IPS-18a (cell line): ENCODE data around the gene S100B.
"Not testable (repeated sequence)": the region's sequence is repeated elsewhere in the genome, so short reads cannot be mapped to it uniquely, and the experiment has no call there.

Source experiments
- H3K27ac ChIP-seq: one replicate; pipeline ENCODE4 v1.5.1; 2013; ENCODE audit warnings: low read length
- H3K27me3 ChIP-seq: one replicate; pipeline ENCODE4 v1.6.1; 2013; ENCODE audit warnings: mild to moderate bottlenecking, low read length; ENCODE audit not compliant: control insufficient read depth, insufficient read depth
- H3K36me3 ChIP-seq: one replicate; pipeline ENCODE4 v1.6.1; 2013; ENCODE audit warnings: low read depth, low read length; ENCODE audit not compliant: control insufficient read depth
- H3K4me1 ChIP-seq: one replicate; pipeline ENCODE4 v1.6.1; 2013; ENCODE audit warnings: low read depth, low read length; ENCODE audit not compliant: control insufficient read depth
- H3K4me3 ChIP-seq: one replicate; pipeline ENCODE4 v1.5.1; 2013; ENCODE audit warnings: low read length
- H3K9ac ChIP-seq: one replicate; pipeline ENCODE4 v1.6.1; 2013; ENCODE audit warnings: mild to moderate bottlenecking, low read length, moderate library complexity
- H3K9me3 ChIP-seq: one replicate; pipeline ENCODE4 v1.6.1; 2013; ENCODE audit warnings: low read depth, low read length; ENCODE audit not compliant: control insufficient read depth

Gene S100B

GRCh38 chr21:46597896-46598343 is 7.0 kb downstream of the S100B start:
- Histone ChIP-seq H3K27me3 (no peaks in the 10 kb centered on the region), H3K9me3 (peaks cover 9% of the 10 kb centered on the region)

GRCh38 chr21:46597031-46597430 is 7.9 kb downstream of the S100B start:
- no peaks in the 10 kb centered on the region for H3K36me3 ChIP-seq
- H3K4me1 ChIP-seq = peaks cover 5% of the 10 kb centered on the region
- no peaks in the 10 kb centered on the region for H3K27me3 ChIP-seq
- H3K9ac ChIP-seq = no peak overlapping the region
- no peak overlapping the region for H3K4me3 ChIP-seq
- no peak overlapping the region for H3K27ac ChIP-seq
- peaks cover 9% of the 10 kb centered on the region for H3K9me3 ChIP-seq

More at GRCh38 chr21:46597896-46598343, 7.0 kb downstream of the S100B start:
- Histone ChIP-seq H3K27ac (no peak overlapping the region), H3K4me1 (peaks cover 9% of the 10 kb centered on the region), H3K9ac (no peak overlapping the region), H3K4me3 (no peak overlapping the region), H3K36me3 (no peaks in the 10 kb centered on the region)

DNA sequence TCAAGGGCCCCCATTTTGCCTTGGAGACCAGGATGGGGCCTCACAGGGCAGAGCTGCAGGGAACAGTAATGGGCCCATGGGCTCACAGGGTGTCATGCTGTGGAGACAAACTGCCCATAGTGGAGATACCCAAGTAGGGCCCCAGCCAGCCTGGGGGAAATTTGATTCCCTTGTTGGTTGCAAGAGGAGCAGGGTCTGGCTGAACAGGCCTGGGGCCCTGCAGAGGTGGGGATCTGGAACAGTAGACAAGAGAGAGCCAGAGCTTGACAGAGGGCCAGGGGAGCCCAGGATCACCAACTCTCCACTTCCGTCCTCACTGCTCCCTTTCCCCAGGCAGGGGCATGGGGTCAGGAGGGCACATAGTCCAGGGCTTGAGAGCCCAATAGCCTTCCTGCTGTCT is 8.7 kb downstream of the S100B start:
- H3K36me3 ChIP-seq = no peaks in the 10 kb centered on the region

DNA sequence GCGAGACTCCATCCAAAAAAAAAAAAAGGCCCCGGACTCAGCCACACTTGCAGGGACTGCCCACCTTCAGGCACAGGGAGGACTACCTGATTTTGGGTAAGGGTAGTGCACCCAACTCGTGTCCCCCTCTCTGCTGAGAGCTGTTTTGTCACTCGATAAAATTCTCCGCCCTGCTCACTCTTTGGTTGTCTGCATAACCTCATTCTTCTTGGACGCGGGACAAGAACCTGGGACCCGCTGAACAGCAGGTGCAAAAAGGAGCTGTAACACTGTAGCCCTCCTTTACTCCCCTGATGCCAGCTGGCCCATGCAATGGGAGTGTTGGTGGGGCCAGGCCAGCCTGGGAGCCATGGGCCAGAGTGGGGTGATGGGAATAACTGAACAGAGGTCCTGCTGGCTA is 10.6 kb downstream of the S100B start:
- Histone ChIP-seq H3K27me3 (no peaks in the 10 kb centered on the region), H3K4me1 (peaks cover 4% of the 10 kb centered on the region), H3K9me3 (peaks cover 9% of the 10 kb centered on the region), H3K4me3 (no peak overlapping the region), H3K9ac (no peak overlapping the region), H3K36me3 (no peaks in the 10 kb centered on the region), H3K27ac (no peak overlapping the region)

More for the DNA sequence above, 8.7 kb downstream of the S100B start:
- no peak overlapping the region for H3K27ac ChIP-seq
- H3K4me3 ChIP-seq = no peak overlapping the region
- peaks cover 9% of the 10 kb centered on the region for H3K9me3 ChIP-seq
- no peak overlapping the region for H3K9ac ChIP-seq
- peaks cover 5% of the 10 kb centered on the region for H3K4me1 ChIP-seq
- no peaks in the 10 kb centered on the region for H3K27me3 ChIP-seq

DNA sequence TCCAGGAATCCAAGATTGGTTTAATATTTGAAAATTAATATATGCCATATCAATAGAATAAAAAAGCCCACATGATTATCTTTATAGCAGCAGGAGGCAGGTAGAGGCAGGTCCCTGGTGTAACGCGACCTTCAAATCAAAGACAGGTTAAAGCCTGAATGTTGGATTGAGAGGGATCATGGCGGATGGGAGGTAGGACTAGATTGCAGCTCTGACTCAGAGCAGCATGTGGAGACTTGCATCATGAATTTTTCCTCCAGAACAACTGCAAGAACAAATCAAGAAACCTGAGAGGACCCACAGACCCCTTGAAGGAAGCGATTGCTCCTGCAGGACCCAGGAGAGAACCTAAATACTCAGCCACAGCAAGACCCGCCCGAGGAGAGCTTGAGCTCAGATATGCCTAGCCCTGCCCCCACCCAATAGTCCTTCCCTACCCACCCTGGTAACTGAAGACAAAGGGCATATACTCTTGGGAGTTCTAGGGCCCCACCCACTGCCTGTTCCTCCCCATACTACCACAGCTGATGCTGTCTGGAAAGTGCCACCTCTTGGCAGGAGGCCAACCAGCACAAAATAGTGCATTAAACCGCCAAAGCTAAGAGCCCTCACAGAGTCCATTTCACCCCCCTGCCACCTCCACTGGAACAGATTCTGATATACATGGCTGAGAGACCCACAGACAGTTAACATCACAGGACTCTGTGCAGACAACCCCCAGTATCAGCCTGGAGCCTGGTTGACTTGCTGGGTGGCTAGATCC is 19.5 kb downstream of the S100B start:
- H3K4me3 ChIP-seq = no peak overlapping the region
- no peaks in the 10 kb centered on the region for H3K4me1 ChIP-seq
- peaks cover 27% of the 10 kb centered on the region for H3K9me3 ChIP-seq
- no peaks in the 10 kb centered on the region for H3K27me3 ChIP-seq
- H3K36me3 ChIP-seq = no peaks in the 10 kb centered on the region
- H3K9ac ChIP-seq = no peak overlapping the region
- no peak overlapping the region for H3K27ac ChIP-seq

DNA sequence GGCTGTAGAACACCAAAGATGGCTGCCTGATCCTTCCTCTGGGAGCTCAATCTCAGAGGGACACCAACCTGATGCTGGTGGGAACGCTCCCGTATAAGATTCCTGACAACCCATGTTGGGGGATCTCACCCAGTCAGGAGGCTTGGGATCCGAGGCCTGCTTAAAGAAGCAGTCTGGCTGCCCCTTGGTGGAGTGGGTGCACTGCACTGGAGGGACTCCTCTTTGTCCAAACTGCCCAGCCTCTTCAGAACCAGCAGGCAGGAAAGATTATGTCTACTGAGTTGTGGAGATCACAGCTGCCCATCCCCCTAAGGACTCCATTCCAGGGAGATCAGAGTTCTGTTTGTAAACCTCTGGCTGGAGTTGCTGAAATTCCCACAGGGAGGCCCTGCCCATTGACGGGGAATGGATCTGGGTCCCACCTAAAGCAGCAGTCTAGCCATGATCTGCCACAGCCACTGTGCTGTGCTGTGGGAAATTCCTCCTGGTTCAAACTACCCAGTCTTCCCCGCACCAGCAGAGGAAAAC is 23.0 kb downstream of the S100B start:
- H3K4me3 ChIP-seq = no peak overlapping the region
- no peak overlapping the region for H3K9ac ChIP-seq
- no peak overlapping the region for H3K27ac ChIP-seq
- no peaks in the 10 kb centered on the region for H3K4me1 ChIP-seq
- H3K27me3 ChIP-seq = no peaks in the 10 kb centered on the region
- H3K36me3 ChIP-seq = no peaks in the 10 kb centered on the region
- H3K9me3 ChIP-seq = peaks cover 27% of the 10 kb centered on the region

DNA sequence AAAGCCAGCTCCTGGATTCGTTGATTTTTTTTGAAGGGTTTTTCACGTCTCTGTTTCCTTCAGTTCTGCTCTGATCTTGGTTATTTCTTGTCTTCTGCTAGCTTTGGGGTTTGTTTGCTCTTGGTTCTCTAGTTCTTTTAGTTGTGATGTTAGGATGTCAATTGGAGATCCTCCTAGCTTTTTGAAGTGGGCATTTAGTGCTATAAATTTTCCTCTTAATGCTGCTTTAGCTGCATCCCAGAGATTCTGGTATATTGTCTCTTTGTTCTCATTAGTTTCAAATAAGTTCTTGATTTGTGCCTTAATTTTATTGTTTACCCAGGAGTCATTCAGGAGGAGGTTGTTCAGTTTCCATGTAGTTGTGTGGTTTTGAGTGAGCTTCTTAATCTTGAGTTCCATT is 25.5 kb downstream of the S100B start:
- not testable (repeated sequence) for H3K27me3 ChIP-seq, H3K4me1 ChIP-seq, H3K27ac ChIP-seq, H3K4me3 ChIP-seq, H3K9ac ChIP-seq, H3K36me3 ChIP-seq
- H3K9me3 ChIP-seq = peaks cover 15% of the 10 kb centered on the region

DNA sequence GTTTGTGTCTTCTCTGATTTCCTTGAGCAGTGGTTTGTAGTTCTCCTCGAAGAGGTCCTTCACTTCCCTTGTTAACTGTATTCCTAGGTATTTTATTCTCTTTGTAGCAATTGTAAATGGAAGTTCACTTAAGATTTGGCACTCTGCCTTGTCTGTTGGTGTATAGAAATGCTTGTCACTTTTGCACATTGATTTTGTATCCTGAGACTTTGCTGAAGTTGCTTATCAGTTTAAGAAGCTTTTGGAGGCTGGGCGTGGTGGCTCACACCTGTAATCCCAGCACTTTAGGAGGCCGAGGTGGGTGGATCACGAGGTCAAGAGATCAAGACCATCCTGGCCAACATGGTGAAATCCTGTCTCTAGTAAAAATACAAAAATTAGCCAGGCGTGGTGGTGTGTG is 27.1 kb downstream of the S100B start:
- H3K9ac ChIP-seq, H3K4me3 ChIP-seq, H3K27me3 ChIP-seq, H3K36me3 ChIP-seq, H3K4me1 ChIP-seq, H3K27ac ChIP-seq, H3K9me3 ChIP-seq: not testable (repeated sequence)

DNA sequence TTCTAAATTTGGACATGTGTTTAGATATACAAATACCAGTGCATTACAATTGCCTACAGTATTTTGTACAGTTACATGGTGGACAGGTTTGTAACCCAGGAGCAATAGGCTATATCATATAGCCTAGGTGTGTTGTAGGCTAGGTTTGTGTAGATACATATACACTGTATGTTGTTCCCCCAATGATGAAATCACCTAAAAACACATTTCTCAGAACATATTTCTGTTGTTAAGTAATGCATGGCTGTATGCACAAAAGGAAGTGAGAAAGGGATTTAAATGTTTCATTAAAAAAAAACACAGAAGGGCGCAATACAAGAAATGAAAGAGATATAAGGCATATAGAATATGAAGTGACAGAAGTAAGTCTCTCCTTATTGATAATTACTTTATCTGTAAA is 32.0 kb downstream of the S100B start:
- H3K36me3 ChIP-seq = peaks cover 4% of the 10 kb centered on the region
- no peak overlapping the region for H3K27ac ChIP-seq
- H3K9ac ChIP-seq = no peak overlapping the region
- no peaks in the 10 kb centered on the region for H3K27me3 ChIP-seq
- H3K4me3 ChIP-seq = no peak overlapping the region
- no peaks in the 10 kb centered on the region for H3K9me3 ChIP-seq
- H3K4me1 ChIP-seq = no peaks in the 10 kb centered on the region

DNA sequence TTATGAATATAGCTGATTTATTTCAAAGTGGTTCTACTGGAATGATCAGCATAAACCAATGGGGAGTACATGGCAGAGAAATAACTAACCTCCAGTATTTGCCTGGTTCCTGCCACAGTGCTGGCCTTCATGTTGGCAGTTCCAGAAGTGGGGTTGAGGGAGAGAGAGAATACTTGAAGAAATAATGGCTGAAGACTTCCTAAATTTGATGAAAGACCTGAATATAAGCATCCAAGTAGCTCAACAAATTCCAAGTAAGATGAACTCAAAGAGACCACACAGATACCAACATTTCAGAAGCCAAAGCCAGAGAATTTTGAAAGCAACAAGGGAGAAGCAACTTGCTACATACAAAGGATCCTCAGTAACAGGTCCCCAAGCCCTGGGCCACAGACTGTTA is 34.3 kb downstream of the S100B start:
- Histone ChIP-seq H3K36me3 (peaks cover 25% of the 10 kb centered on the region), H3K27me3 (no peaks in the 10 kb centered on the region), H3K4me3 (no peak overlapping the region), H3K4me1 (no peaks in the 10 kb centered on the region), H3K27ac (no peak overlapping the region), H3K9me3 (no peaks in the 10 kb centered on the region), H3K9ac (no peak overlapping the region)

GRCh38 chr21:46570119-46570518 is 34.8 kb downstream of the S100B start:
- H3K9me3 ChIP-seq = no peaks in the 10 kb centered on the region
- no peaks in the 10 kb centered on the region for H3K27me3 ChIP-seq
- H3K36me3 ChIP-seq = peaks cover 28% of the 10 kb centered on the region
- H3K4me3 ChIP-seq = no peak overlapping the region
- H3K9ac ChIP-seq = no peak overlapping the region
- no peak overlapping the region for H3K27ac ChIP-seq
- no peaks in the 10 kb centered on the region for H3K4me1 ChIP-seq

DNA sequence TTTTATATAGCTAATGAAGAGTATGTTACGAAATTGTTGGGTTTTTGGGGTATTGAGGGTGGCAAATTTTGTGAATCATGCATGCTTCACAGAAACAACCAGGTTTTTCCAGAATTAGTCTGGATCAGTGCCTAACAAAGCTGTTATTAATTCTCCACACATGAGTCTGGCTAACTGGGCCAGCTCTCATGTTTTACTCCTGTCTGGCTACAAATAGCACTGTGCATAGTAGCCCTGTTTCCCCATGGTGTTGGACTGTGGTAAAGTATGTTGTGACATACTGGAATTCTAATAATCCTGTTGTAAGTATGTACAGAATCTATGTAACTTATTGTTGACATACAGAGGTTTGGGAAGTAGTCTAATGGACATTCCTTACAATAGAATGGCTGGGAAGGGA is 35.8 kb downstream of the S100B start:
- Histone ChIP-seq H3K9me3 (no peaks in the 10 kb centered on the region), H3K27ac (no peak overlapping the region), H3K4me3 (no peak overlapping the region), H3K36me3 (peaks cover 32% of the 10 kb centered on the region), H3K9ac (no peak overlapping the region), H3K27me3 (no peaks in the 10 kb centered on the region), H3K4me1 (no peaks in the 10 kb centered on the region)
